MM.1S (cell line): ENCODE results near the gene FGF14.
A peak's percentile ranks its signal among the peaks of the same experiment; 100 is the strongest.

Experiments
- DNase-seq: peaks from one replicate; pipeline ENCODE4 v3.0.0-alpha.2; 2015
- H2AFZ ChIP-seq: fragments of 300-600 bp; sonication (generic); 2 replicates; pipeline ENCODE4 v1.6.0; 2016; ENCODE audit warnings: antibody characterized with exemption, low read length
- H3F3A ChIP-seq: fragments of 300-600 bp; sonication (generic); 2 replicates; pipeline ENCODE4 v1.6.1; 2016; ENCODE audit warnings: mild to moderate bottlenecking, antibody characterized with exemption, low read length, moderate library complexity, mixed read lengths; ENCODE audit not compliant: insufficient read depth
- H3K27ac ChIP-seq: fragments of 300-600 bp; sonication (generic); 2 replicates; pipeline ENCODE4 v1.5.1; 2016; ENCODE audit warnings: mild to moderate bottlenecking, low read length
- H3K27me3 ChIP-seq: fragments of 300-600 bp; sonication (generic); replicated peaks from 2 replicates; pipeline ENCODE4 v1.6.0; 2016; ENCODE audit warnings: low read length; ENCODE audit not compliant: insufficient read depth
- H3K36me3 ChIP-seq: fragments of 300-600 bp; sonication (generic); replicated peaks from 2 replicates; pipeline ENCODE4 v1.6.1; 2016; ENCODE audit warnings: mild to moderate bottlenecking, low read length, mixed read lengths; ENCODE audit not compliant: insufficient read depth
- H3K4me1 ChIP-seq: fragments of 300-600 bp; sonication (generic); 2 replicates; pipeline ENCODE4 v1.6.1; 2016; ENCODE audit warnings: low read length, mixed read lengths
- H3K4me2 ChIP-seq: fragments of 300-600 bp; sonication (generic); 2 replicates; pipeline ENCODE4 v1.6.0; 2016; ENCODE audit warnings: low read depth, low read length
- H3K4me3 ChIP-seq: fragments of 300-600 bp; sonication (generic); 2 replicates; pipeline ENCODE4 v1.5.1; 2016; ENCODE audit warnings: low read length, mixed read lengths
- H3K79me2 ChIP-seq: fragments of 300-600 bp; sonication (generic); 2 replicates; pipeline ENCODE4 v1.6.1; 2016; ENCODE audit warnings: mixed run types, low read length, mixed read lengths
- H3K9ac ChIP-seq: fragments of 300-600 bp; sonication (generic); 2 replicates; pipeline ENCODE4 v1.6.1; 2016; ENCODE audit warnings: low read length, mixed read lengths
- H3K9me2 ChIP-seq: fragments of 300-600 bp; sonication (generic); replicated peaks from 2 replicates; pipeline ENCODE4 v1.6.1; 2016; ENCODE audit warnings: mild to moderate bottlenecking, low read length, mixed read lengths; ENCODE audit not compliant: insufficient read depth
- H3K9me3 ChIP-seq: fragments of 300-600 bp; sonication (generic); replicated peaks from 2 replicates; pipeline ENCODE4 v1.6.1; 2016; ENCODE audit warnings: mild to moderate bottlenecking, low read length, mixed read lengths; ENCODE audit not compliant: insufficient read depth
- H4K20me1 ChIP-seq: fragments of 300-600 bp; sonication (generic); 2 replicates; pipeline ENCODE4 v1.6.1; 2016; ENCODE audit warnings: mild to moderate bottlenecking, low read length, moderate library complexity, mixed read lengths; ENCODE audit not compliant: insufficient read depth
- EZH2 ChIP-seq: fragments of 300-600 bp; sonication (generic); optimal IDR thresholded peaks from 2 replicates; pipeline ENCODE3; 2017; ENCODE audit warnings: low read depth, mild to moderate bottlenecking, antibody characterized with exemption, low read length, mixed read lengths
- EZH2phosphoT487 ChIP-seq: fragments of 300-600 bp; sonication (generic); IDR thresholded peaks from 2 replicates; pipeline ENCODE4 v1.6.1; 2018; ENCODE audit warnings: antibody characterized with exemption, low read length
- TF ChIP-seq, protein P1 (sequence below): fragments of 300-600 bp; sonication (generic); IDR thresholded peaks from 2 replicates; pipeline ENCODE4 v1.5.1; 2016; ENCODE audit warnings: antibody characterized with exemption, low read length, mixed read lengths

Gene FGF14

DNA sequence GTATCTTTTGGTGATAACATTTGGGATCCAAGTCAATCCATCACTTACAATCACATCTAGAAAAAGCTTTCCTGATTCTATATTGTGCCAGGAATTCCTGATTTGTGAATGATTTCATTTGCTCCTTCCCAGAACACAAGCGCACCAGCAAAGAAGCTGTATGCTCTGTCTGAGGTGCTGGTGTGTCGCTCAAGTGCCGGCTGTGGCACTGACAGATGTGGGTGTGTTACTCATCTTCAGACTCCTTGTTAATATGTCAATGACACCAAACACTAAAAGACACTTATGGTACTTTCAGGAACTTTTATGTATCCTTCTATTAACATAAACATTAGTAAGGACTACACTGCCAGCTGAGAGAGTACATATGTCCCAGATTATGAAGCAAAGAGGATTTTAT, 520.3 kb downstream of the FGF14 start:
- Histone ChIP-seq H3K4me3 (no peak overlapping the region), H3K9ac (no peak overlapping the region), H4K20me1 (no peaks in the 10 kb centered on the region), H3K79me2 (no peaks in the 10 kb centered on the region), H3K4me2 (no peak overlapping the region), H3K9me3 (no peaks in the 10 kb centered on the region), H3K27me3 (no peaks in the 10 kb centered on the region), H2AFZ (no peak overlapping the region), H3F3A (no peaks in the 10 kb centered on the region), H3K36me3 (no peaks in the 10 kb centered on the region), H3K4me1 (no peaks in the 10 kb centered on the region; the same call in 1 of the 2 replicates), H3K9me2 (no peaks in the 10 kb centered on the region), H3K27ac (no peak overlapping the region)
- DNase-seq: no peak
- TF ChIP-seq EZH2: no peak
- TF ChIP-seq EZH2phosphoT487: no peak
- TF ChIP-seq, protein P1, sequence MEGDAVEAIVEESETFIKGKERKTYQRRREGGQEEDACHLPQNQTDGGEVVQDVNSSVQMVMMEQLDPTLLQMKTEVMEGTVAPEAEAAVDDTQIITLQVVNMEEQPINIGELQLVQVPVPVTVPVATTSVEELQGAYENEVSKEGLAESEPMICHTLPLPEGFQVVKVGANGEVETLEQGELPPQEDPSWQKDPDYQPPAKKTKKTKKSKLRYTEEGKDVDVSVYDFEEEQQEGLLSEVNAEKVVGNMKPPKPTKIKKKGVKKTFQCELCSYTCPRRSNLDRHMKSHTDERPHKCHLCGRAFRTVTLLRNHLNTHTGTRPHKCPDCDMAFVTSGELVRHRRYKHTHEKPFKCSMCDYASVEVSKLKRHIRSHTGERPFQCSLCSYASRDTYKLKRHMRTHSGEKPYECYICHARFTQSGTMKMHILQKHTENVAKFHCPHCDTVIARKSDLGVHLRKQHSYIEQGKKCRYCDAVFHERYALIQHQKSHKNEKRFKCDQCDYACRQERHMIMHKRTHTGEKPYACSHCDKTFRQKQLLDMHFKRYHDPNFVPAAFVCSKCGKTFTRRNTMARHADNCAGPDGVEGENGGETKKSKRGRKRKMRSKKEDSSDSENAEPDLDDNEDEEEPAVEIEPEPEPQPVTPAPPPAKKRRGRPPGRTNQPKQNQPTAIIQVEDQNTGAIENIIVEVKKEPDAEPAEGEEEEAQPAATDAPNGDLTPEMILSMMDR: no peak

DNA sequence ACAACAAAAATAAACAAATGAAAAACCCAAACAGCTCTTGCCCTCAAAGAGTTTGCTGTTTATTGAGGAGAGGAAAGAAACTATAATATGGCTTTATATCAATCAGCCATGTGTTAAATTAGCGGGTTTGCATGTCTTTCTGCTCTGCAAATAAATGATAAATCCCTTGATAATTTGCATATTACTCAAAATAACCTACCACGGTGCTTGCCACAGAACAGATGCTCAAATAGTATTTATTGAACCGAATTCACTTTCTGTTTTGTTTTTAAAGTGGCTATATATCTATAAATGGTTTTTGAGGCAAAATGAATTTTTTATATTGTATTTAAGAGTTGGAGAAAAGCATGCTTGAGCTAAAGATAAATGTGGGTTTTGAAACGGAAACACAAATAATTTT, 521.3 kb downstream of the FGF14 start:
- no peaks in the 10 kb centered on the region for H3K36me3 ChIP-seq
- DNase-seq: no peak
- 0 out of 2 replicates have a peak overlapping the region, but pooled peaks have one; percentile 6 for H2AFZ ChIP-seq
- H3F3A ChIP-seq: no peaks in the 10 kb centered on the region
- no peaks in the 10 kb centered on the region for H3K79me2 ChIP-seq
- H3K4me3 ChIP-seq: no peak overlapping the region
- TF ChIP-seq EZH2phosphoT487: no peak
- TF ChIP-seq EZH2: no peak
- TF ChIP-seq, protein P1: no peak
- H3K27ac ChIP-seq: no peak overlapping the region
- no peaks in the 10 kb centered on the region for H3K27me3 ChIP-seq
- H3K4me2 ChIP-seq: peak overlapping the region; percentile 22
- no peaks in the 10 kb centered on the region for H3K9me3 ChIP-seq
- no peak overlapping the region for H3K9ac ChIP-seq
- no peaks in the 10 kb centered on the region for H3K9me2 ChIP-seq
- no peaks in the 10 kb centered on the region; the same call in 1 of the 2 replicates for H3K4me1 ChIP-seq
- no peaks in the 10 kb centered on the region for H4K20me1 ChIP-seq

- Histone ChIP-seq H3K9ac (no peak overlapping the region), H3K9me3 (no peaks in the 10 kb centered on the region), H3K4me2 (no peak overlapping the region), H3K4me1 (peaks cover 6% of the 10 kb centered on the region), H3F3A (no peaks in the 10 kb centered on the region), H3K79me2 (no peaks in the 10 kb centered on the region), H2AFZ (no peak overlapping the region), H3K27ac (no peak overlapping the region), H3K36me3 (no peaks in the 10 kb centered on the region), H3K4me3 (no peak overlapping the region), H4K20me1 (no peaks in the 10 kb centered on the region), H3K9me2 (no peaks in the 10 kb centered on the region), H3K27me3 (no peaks in the 10 kb centered on the region)
- TF ChIP-seq EZH2phosphoT487: no peak
- TF ChIP-seq EZH2: no peak
- TF ChIP-seq, protein P1: no peak
- no peak for DNase-seq
Measured at GRCh38 chr13:101876951-101877350, 524.9 kb downstream of the FGF14 start.
